HepG2 (cell line): ENCODE measurements around the gene GNAL.

Source experiments
- ATF4 ChIP-seq, 2 experiments: fragments of 450-650 bp in 1 of 2; sonication (generic) in 1 of 2; formaldehyde crosslinking; IDR thresholded peaks; 2 replicates each; pipeline versions ENCODE4 v1.5.0 to v1.8.0; 2020 to 2022; ENCODE audit warnings: mild to moderate bottlenecking in 1 of 2, missing genetic modification reagents in 1 of 2
- POLR2AphosphoS5 ChIP-seq: IDR thresholded peaks from 2 replicates; pipeline ENCODE4 v1.6.1; 2012; ENCODE audit warnings: low read depth, low read length
- RXRA ChIP-seq: sonication (generic); formaldehyde crosslinking; IDR thresholded peaks from 2 replicates; pipeline ENCODE4 v1.5.1; 2020; ENCODE audit warnings: missing genetic modification reagents
- ZSCAN5A ChIP-seq: sonication (generic); formaldehyde crosslinking; IDR thresholded peaks from 2 replicates; pipeline ENCODE4 v1.8.0; 2022; ENCODE audit warnings: mild to moderate bottlenecking, missing genetic modification reagents, borderline replicate concordance

GRCh38 chr18:11695736-11696135 is 6.7 kb downstream of the GNAL start:
- TF ChIP-seq ATF4 (CRISPR knock-in tag; IDR thresholded peaks at IDR 0.05) (no peak), POLR2AphosphoS5 (no peak), RXRA (CRISPR knock-in tag) (no peak), ZSCAN5A (CRISPR knock-in tag) (no peak)
